ENCODE data around the gene RANBP1.

The RANBP1 gene

GRCh38 chr22:20089226-20089976, 26.5 kb upstream of the RANBP1 start:
- DNase-seq, result no peak

- no peak for DNase-seq
These were observed 25.8 kb upstream of the RANBP1 start for GRCh38 chr22:20089977-20090729.

- DNase-seq, result no peak
These were observed 25.1 kb upstream of the RANBP1 start for GRCh38 chr22:20090730-20091240.

DNA sequence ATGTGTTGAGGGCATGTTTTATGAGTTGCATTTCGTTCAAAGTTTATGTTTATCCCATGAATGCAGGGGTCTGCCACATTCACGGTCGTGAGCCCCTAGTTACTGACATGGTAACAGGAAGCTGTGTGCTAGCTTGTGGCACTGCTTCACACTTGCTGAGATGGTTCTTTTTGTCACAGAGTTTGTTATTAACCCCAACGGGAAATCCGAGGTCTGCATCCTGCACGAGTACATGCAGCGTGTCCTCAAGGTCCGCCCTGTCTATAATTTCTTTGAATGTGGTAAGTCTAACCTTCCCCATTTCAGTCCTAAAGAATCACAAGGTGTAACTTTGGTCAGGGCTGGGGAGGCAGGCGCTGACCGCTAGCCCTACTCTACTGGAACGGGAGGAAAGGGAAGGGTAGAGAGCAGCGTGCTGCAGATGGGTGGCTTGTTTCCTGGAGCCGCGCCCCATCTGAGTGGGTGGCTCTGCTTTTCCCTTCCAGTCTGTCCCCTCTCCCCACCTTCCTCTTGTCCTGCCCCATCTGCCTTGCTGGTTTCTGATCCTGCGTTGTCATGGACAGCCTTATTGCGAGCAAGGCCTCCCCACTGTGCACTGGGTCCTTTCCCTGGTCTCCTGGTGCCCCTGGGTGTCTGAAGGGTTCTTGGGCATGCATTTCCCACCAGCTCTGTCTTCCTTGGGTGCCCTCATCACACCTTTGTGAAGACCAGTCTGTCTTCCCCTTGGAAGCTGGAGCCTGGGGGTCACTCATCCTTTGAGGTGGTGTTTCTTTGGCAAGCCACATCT, 24.0 kb upstream of the RANBP1 start:
- no peak for DNase-seq

GRCh38 chr22:20092477-20092854, 23.4 kb upstream of the RANBP1 start:
- DNase-seq, result no peak

GRCh38 chr22:20093418-20094196, 22.3 kb upstream of the RANBP1 start:
- no peak for DNase-seq

GRCh38 chr22:20094197-20094807, 21.6 kb upstream of the RANBP1 start:
- no peak for DNase-seq

- no peak for DNase-seq
These were observed 20.4 kb upstream of the RANBP1 start for GRCh38 chr22:20095521-20095920.

DNA sequence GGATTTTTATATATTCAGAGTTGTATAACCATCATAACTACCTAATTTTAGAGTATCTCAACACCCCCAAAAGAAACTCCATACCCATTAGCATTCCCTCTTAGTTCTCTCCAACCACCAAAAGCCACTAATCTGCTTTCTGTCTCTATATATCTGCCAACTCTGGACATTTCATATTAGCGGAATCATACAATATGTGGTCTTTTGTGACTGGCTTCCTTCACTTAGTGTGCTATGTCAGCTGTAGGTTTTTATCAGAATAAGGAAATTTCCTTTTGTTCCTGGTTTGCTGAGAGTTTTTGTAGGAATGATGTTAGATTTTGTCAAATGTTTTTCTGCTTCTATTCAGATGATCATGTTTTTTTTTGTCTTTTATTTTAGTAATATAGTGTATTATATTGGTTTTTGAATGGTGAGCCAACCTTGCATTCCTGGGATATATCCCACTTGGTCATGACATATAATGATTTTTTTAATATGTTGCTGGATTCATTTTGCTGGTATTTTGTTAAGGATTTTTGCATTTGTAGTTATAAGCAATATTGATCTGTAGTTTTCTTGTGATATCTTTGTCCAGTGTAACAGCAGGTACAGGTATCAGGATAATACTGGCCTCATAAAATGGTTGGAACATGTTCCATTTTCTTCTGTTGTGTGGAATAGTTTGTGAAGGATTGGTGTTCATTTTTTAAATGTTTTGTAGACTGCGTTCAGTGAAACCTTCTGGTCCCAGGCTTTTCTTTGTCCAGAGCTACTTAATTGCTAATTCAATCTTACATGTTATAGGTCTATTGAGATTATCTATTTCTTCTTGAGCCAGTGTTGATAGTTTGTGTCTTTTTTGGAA, 19.1 kb upstream of the RANBP1 start:
- no peak for DNase-seq

DNA sequence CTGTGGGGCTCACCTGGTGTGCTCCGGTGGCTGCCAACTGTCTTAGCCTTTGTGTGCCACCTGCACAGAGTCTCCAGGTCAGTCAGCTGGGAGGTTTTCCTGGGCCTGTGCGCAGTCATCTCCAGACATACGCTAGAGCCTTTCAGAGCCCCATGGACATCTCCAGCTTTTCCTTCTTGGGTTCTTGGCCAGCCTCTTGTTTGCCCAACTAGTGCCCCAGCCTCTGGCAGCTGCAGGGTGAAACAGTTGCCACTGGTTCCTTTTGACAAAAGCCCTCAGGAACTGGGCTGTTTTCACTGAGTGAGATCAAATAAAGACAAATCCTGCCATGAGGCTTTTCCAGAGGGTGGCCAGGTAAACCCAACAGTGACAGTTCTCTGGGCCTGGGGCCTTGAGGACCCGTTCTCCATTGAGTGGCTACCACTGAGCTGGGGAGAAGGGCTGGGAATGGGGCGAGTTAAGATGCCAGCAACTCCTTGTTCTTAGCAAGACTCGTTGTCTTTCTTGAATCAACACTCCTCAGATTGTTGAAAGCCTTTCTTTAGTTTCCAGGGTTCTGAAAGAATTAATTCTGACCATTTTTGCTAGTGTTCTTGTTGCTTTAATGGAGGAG, 16.7 kb upstream of the RANBP1 start:
- DNase-seq, result no peak

- DNase-seq, result no peak
These were observed 14.3 kb upstream of the RANBP1 start for GRCh38 chr22:20101638-20102037.

DNA sequence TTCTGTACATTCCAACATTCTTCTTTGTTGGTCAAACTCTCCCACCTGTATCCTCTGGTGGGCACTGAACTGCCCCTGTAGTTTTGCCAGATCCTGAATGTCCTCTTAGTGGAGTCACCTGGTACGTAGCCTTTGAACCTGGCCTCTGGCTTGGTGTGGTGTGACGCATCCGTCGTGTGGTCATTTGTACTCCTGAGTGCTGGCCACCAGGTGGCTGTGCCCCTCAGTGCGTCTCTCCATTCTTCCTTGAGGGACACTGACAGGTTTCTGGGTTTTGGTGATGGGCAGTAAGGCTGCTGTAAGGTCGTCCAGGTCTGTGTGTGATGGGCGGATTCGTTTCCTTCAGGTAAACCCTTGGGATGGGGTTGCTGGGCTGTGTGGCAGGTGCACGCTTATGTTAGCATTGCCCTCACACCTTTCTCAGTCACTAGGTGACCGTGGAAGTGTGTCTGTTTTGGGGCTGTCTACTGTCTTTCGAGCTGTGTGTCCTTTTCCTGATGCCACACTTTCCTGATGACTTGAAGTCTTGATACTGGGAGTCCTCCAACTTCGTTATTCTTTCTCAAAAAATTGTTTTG, 13.6 kb upstream of the RANBP1 start:
- no peak for DNase-seq

DNA sequence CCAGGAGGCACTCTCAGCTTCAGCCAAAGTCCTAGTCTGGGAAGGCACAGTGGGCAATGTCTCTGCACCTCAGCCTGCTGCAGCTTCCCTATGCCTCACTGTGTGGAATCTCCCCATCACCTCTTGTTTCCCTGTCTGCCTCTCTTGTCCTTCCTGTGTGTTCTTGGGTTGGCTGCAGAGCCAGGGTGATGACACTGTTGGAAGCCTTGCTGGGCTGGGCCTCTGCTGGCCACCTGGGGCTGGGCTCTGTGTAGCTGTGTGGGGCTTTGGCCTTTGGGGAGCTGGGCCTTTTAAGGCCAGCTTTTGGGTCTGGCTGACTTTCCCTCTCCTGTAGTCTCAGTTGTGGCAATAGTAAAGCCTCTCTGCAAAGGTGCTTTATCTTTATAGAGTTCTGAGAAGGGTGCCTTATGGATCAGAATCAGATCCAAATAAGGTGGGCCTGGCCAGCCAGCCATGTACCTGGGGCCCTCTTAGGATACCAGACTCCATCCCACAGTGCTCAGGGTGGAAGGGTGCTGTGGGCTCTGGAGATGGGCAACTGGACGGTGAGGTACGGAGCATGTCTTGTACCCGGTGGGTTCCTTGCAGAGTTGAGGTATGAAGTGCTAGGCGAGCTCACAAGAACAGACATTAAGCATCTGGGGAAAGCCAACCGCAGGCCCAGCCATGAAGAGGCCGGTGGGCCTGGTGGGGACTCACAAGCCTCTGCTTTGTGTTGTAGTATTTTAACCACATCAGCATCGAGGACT, 10.3 kb upstream of the RANBP1 start:
- DNase-seq, result no peak

- DNase-seq, result no peak
These were observed 9.6 kb upstream of the RANBP1 start for GRCh38 chr22:20106205-20106848.

GRCh38 chr22:20106849-20107237, 9.1 kb upstream of the RANBP1 start:
- no peak for DNase-seq

GRCh38 chr22:20107471-20107901, 8.4 kb upstream of the RANBP1 start:
- no peak for DNase-seq

GRCh38 chr22:20107951-20108756, 7.8 kb upstream of the RANBP1 start:
- no peak for DNase-seq

GRCh38 chr22:20108757-20109230, 7.1 kb upstream of the RANBP1 start:
- DNase-seq, result no peak
